ENCODE measurements around the gene PTPN11. TPM values are rescaled to one million over a fixed set of nuclear protein-coding genes. Genes with fewer than 3 reads are reported as not detected.

Gene PTPN11
- total and polyA plus RNA-seq, 2 experiments from 2014 or later = 87.0 to 94.7 TPM

DNA sequence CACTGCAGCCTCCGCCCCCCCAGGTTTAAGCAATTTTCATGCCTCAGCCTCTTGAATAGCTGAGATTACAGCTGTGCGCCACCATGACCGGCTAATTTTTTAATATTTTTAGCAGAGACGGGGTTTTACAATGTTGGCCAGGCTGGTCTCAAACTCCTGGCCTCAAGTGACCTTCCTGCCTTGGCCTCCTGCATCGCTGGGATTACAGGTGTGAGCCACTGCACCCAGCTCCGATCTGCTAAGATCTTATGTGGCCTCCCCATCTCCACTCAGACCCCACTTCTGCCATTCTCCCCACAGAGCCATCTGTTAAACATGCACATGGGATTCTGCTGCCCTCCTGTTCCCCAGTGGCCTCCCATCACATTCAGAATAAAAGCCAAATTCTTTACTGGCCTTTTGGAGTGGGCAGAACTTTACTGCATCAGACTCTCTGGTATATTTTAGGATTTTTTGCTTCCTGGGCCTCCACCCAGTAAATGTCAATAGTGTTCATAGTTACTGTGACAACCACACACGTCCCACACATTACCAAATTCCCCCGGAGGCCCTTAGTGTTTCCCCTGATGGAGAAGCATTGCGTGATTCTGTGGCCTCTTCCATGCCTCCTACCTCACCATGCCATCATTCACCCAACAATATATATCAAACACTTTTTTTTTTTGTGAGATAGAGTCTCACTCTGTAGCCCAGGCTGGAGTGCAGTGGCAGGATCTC lies 96.3 kb downstream of the PTPN11 start:
- no peaks in the 10 kb centered on the region for H3K4me1 Mint-ChIP-seq
- TF ChIP-seq JUNB (IDR thresholded peaks at IDR 0.05; ENCODE audit: unreplicated experiment) (no peak), STAT1 (IDR thresholded peaks at IDR 0.05; ENCODE audit: unreplicated experiment) (no peak), ZNF331 (CRISPR knock-in tag; IDR thresholded peaks at IDR 0.05; ENCODE audit: low read depth) (no peak), CREB1 (CRISPR knock-in tag; IDR thresholded peaks at IDR 0.05; ENCODE audit: low read depth) (no peak)
- Histone ChIP-seq H3K27me3 (ENCODE audit: insufficient read depth) (no peaks in the 10 kb centered on the region), H3K4me3 (no peak overlapping the region), H3K4me2 (no peak overlapping the region), H3K36me3 (ENCODE audit: insufficient read depth) (no peaks in the 10 kb centered on the region), H3K9me2 (ENCODE audit: insufficient read depth) (no peaks in the 10 kb centered on the region), H2AFZ (no peak overlapping the region), H3K27ac (ENCODE audit: low read depth) (no peak overlapping the region), H3K79me2 (replicated peaks; ENCODE audit: insufficient read depth) (no peaks in the 10 kb centered on the region), H4K20me1 (replicated peaks; ENCODE audit: insufficient read depth) (no peaks in the 10 kb centered on the region), H3K4me1 (ENCODE audit: insufficient read depth) (no peaks in the 10 kb centered on the region), H3F3A (replicated peaks; ENCODE audit: low read depth) (no peaks in the 10 kb centered on the region)
- ATAC-seq = no peak
- no peaks in the 10 kb centered on the region; the same call in 2 of the 3 replicates for H3K36me3 Mint-ChIP-seq (ENCODE audit: low read depth)
- H3K27me3 Mint-ChIP-seq (ENCODE audit: insufficient read depth, low read depth, poor library complexity) = peaks cover 5% of the 10 kb centered on the region
- DNase-seq (ENCODE audit: low spot score) = no peak
- H3K9me3 Mint-ChIP-seq = 0 out of 3 replicates have a peak, but pooled peaks cover 4% of the 10 kb centered on the region
- H3K4me3 Mint-ChIP-seq = no peak overlapping the region
- no peak overlapping the region for H3K27ac Mint-ChIP-seq

- no peak overlapping the region for H3K4me2 ChIP-seq
- Mint-ChIP-seq H3K27me3 (ENCODE audit: insufficient read depth, low read depth, poor library complexity) (peaks cover 5% of the 10 kb centered on the region), H3K9me3 (0 out of 3 replicates have a peak, but pooled peaks cover 7% of the 10 kb centered on the region), H3K4me3 (no peak overlapping the region), H3K4me1 (no peaks in the 10 kb centered on the region), H3K36me3 (ENCODE audit: low read depth) (no peaks in the 10 kb centered on the region; the same call in 2 of the 3 replicates), H3K27ac (no peak overlapping the region)
- no peaks in the 10 kb centered on the region for H3K27me3 ChIP-seq (ENCODE audit: insufficient read depth)
- H3K9me2 ChIP-seq (ENCODE audit: insufficient read depth) = no peaks in the 10 kb centered on the region
- TF ChIP-seq NANOG (IDR thresholded peaks at IDR 0.05; ENCODE audit: borderline replicate concordance) = no peak
- no peak for TF ChIP-seq POLR2AphosphoS5 (IDR thresholded peaks at IDR 0.05; ENCODE audit: low read depth)
- TF ChIP-seq, protein P1, sequence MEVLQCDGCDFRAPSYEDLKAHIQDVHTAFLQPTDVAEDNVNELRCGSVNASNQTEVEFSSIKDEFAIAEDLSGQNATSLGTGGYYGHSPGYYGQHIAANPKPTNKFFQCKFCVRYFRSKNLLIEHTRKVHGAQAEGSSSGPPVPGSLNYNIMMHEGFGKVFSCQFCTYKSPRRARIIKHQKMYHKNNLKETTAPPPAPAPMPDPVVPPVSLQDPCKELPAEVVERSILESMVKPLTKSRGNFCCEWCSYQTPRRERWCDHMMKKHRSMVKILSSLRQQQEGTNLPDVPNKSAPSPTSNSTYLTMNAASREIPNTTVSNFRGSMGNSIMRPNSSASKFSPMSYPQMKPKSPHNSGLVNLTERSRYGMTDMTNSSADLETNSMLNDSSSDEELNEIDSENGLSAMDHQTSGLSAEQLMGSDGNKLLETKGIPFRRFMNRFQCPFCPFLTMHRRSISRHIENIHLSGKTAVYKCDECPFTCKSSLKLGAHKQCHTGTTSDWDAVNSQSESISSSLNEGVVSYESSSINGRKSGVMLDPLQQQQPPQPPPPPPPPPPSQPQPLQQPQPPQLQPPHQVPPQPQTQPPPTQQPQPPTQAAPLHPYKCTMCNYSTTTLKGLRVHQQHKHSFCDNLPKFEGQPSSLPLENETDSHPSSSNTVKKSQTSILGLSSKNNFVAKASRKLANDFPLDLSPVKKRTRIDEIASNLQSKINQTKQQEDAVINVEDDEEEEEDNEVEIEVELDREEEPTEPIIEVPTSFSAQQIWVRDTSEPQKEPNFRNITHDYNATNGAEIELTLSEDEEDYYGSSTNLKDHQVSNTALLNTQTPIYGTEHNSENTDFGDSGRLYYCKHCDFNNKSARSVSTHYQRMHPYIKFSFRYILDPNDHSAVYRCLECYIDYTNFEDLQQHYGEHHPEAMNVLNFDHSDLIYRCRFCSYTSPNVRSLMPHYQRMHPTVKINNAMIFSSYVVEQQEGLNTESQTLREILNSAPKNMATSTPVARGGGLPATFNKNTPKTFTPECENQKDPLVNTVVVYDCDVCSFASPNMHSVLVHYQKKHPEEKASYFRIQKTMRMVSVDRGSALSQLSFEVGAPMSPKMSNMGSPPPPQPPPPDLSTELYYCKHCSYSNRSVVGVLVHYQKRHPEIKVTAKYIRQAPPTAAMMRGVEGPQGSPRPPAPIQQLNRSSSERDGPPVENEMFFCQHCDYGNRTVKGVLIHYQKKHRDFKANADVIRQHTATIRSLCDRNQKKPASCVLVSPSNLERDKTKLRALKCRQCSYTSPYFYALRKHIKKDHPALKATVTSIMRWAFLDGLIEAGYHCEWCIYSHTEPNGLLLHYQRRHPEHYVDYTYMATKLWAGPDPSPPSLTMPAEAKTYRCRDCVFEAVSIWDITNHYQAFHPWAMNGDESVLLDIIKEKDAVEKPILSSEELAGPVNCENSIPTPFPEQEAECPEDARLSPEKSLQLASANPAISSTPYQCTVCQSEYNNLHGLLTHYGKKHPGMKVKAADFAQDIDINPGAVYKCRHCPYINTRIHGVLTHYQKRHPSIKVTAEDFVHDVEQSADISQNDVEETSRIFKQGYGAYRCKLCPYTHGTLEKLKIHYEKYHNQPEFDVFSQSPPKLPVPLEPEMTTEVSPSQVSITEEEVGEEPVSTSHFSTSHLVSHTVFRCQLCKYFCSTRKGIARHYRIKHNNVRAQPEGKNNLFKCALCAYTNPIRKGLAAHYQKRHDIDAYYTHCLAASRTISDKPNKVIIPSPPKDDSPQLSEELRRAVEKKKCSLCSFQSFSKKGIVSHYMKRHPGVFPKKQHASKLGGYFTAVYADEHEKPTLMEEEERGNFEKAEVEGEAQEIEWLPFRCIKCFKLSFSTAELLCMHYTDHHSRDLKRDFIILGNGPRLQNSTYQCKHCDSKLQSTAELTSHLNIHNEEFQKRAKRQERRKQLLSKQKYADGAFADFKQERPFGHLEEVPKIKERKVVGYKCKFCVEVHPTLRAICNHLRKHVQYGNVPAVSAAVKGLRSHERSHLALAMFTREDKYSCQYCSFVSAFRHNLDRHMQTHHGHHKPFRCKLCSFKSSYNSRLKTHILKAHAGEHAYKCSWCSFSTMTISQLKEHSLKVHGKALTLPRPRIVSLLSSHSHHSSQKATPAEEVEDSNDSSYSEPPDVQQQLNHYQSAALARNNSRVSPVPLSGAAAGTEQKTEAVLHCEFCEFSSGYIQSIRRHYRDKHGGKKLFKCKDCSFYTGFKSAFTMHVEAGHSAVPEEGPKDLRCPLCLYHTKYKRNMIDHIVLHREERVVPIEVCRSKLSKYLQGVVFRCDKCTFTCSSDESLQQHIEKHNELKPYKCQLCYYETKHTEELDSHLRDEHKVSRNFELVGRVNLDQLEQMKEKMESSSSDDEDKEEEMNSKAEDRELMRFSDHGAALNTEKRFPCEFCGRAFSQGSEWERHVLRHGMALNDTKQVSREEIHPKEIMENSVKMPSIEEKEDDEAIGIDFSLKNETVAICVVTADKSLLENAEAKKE (CRISPR knock-in tag; IDR thresholded peaks at IDR 0.05) = no peak
- TF ChIP-seq EZH2phosphoT487 (IDR thresholded peaks at IDR 0.05; ENCODE audit: unreplicated experiment) = no peak
- no peak for TF ChIP-seq ZNF114 (CRISPR knock-in tag; IDR thresholded peaks at IDR 0.05)
- no peak for TF ChIP-seq EZH2 (IDR thresholded peaks at IDR 0.05; ENCODE audit: low read depth, unreplicated experiment)
- no peaks in the 10 kb centered on the region for H3K36me3 ChIP-seq (ENCODE audit: insufficient read depth)
- no peak overlapping the region for H2AFZ ChIP-seq
- H3K27ac ChIP-seq (ENCODE audit: low read depth) = no peak overlapping the region
- no peaks in the 10 kb centered on the region for H3F3A ChIP-seq (replicated peaks; ENCODE audit: low read depth)
- no peaks in the 10 kb centered on the region for H3K79me2 ChIP-seq (replicated peaks; ENCODE audit: insufficient read depth)
- H4K20me1 ChIP-seq (replicated peaks; ENCODE audit: insufficient read depth) = no peaks in the 10 kb centered on the region
- no peak overlapping the region for H3K4me3 ChIP-seq
- DNase-seq (ENCODE audit: low spot score) = no peak
- H3K4me1 ChIP-seq (ENCODE audit: insufficient read depth) = no peaks in the 10 kb centered on the region
- no peak for ATAC-seq
These were observed 97.1 kb downstream of the PTPN11 start for GRCh38 chr12:112515868-112516267.
